Tibial nerve (tissue), 4 donors: ENCODE data around the gene FAM193A. TPM values are rescaled to one million over a fixed set of nuclear protein-coding genes. Genes with fewer than 3 reads are reported as not detected.

Experiments used
- DNase-seq, 2 donors: peaks; one replicate each; pipeline ENCODE4 v3.0.0-alpha.2; 2019; ENCODE audit warnings: low spot score in 2 of 2
- H3K27ac ChIP-seq, 4 donors: fragments of 200-600 bp; sonication (generic) in 3 of 4; one replicate each; pipeline ENCODE4 v1.5.1; 2017 to 2019; ENCODE audit warnings: mild to moderate bottlenecking in 1 of 4
- H3K27me3 ChIP-seq, 2 donors: fragments of 200-600 bp; sonication (generic) in 1 of 2; one replicate each; pipeline versions ENCODE4 v1.5.1 to v1.6.0; 2017 to 2019
- H3K36me3 ChIP-seq, 3 donors: fragments of 200-600 bp; sonication (generic); one replicate each; pipeline ENCODE4 v1.5.1; 2018 to 2019
- H3K4me1 ChIP-seq, 4 donors: fragments of 200-600 bp; sonication (generic) in 3 of 4; one replicate each; pipeline ENCODE4 v1.5.1; 2017 to 2019
- H3K4me3 ChIP-seq, 4 donors: fragments of 200-600 bp; sonication (generic) in 3 of 4; one replicate each; pipeline ENCODE4 v1.5.1; 2017 to 2019; ENCODE audit warnings: mild to moderate bottlenecking in 1 of 4, moderate library complexity in 1 of 4
- H3K9me3 ChIP-seq, 4 donors: fragments of 200-600 bp; sonication (generic) in 3 of 4; one replicate each; pipeline ENCODE4 v1.5.1; 2017 to 2019
- CTCF ChIP-seq, 5 experiments: fragments of 200-600 bp in 3 of 5; fragments of 450-650 bp in 2 of 5; sonication (generic) in 3 of 5; IDR thresholded peaks; one replicate each; pipeline ENCODE4 v1.5.1; 2016 to 2019; ENCODE audit warnings: antibody characterized with exemption in 5 of 5, mild to moderate bottlenecking in 3 of 5, moderate library complexity in 2 of 5
- EP300 ChIP-seq, 2 donors: sonication (generic); formaldehyde crosslinking; IDR thresholded peaks; one replicate each; pipeline ENCODE4 v1.6.1; 2017; ENCODE audit warnings: antibody characterized with exemption in 2 of 2, mild to moderate bottlenecking in 1 of 2
- POLR2A ChIP-seq, 2 donors: fragments of 450-650 bp; IDR thresholded peaks; one replicate each; pipeline ENCODE4 v1.6.1; 2017; ENCODE audit warnings: antibody characterized with exemption in 2 of 2, mild to moderate bottlenecking in 2 of 2, moderate library complexity in 2 of 2
- WGBS, 2 donors: methylation state at CpG; one replicate each; pipeline ENCODE4 v1.1.5; 2018; 5-methylcytosine and 5-hydroxymethylcytosine counted together
- total RNA-seq, 4 donors: library from RNA; depleted of rRNA; stranded (reverse); fragments of >200 nt; gene quantifications; one replicate each; pipeline ENCODE4 v1.1.0, GENCODE V29; 2016

Gene FAM193A
- total RNA-seq, 4 donors from 2014 or later = 28.6 to 54.6 (median 36.0) TPM

- TF ChIP-seq POLR2A (IDR thresholded peaks at IDR 0.05) (no peak), CTCF (IDR thresholded peaks at IDR 0.05) (no peak), EP300 (IDR thresholded peaks at IDR 0.05) (no peak)
- H3K27ac ChIP-seq = peak overlapping the region in 3 of 4 donors; percentile 25 to 77 (median 76)
- peaks cover 0 to 73% (median 12%) of the 10 kb centered on the region in 3 donors for H3K36me3 ChIP-seq
- H3K9me3 ChIP-seq = no peaks in the 10 kb centered on the region
- 93 to 96% methylated on average over 5 of the region's 5 CpGs for WGBS, 2 donors
- DNase-seq = no peak
- H3K27me3 ChIP-seq = no peaks in the 10 kb centered on the region
- H3K4me3 ChIP-seq = no peak overlapping the region
- H3K4me1 ChIP-seq = peaks cover 0 to 31% (median 17%) of the 10 kb centered on the region in 4 donors
These were observed 209.1 kb downstream of the FAM193A start for GRCh38 chr4:2745516-2745915.

DNA sequence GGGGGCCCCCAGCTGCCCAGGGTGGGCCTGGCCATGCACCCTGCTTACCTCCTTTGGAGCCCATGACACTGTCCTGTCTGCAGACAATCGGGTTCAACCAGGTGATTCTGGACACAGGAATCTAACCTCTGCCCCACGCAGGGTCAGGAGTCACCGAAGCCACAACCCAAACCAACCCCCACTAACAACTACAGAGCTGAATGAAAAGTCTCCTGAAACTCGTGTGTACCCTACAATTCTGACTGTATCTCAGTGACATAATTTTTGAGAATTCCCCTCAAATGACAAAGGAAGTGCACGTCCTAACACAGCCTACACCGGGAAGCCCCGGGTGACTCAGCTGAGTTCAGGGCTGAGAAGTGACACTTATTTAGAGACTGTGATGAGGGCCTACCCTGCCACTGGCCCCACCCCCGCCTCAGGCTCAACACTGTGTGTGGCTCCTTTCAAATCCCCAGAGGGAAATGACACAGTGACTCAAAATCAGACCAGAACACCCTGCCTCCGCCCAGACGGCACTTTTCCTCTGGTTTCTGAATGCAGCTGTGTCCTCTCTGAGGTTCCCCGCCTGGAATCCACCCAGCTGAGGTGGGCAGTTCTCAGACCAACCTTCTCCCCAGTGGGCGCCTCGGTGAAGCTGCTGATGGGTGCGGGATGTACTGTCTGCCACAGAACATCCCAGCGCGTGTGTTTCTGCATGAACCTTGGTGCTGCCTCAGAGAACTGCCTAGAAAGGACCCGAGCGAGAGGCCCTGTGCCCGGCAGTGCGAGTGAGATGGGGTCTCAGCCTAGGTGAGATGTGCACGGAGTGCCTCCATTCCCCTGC is 209.7 kb downstream of the FAM193A start:
- peaks cover 0 to 68% (median 12%) of the 10 kb centered on the region in 3 donors for H3K36me3 ChIP-seq
- no peak overlapping the region for H3K4me3 ChIP-seq
- H3K27ac ChIP-seq = peak overlapping the region in 3 of 4 donors; percentile 25 to 77 (median 76)
- 46 to 57% methylated on average over 11 to 21 of the region's 21 CpGs for WGBS, 2 donors
- DNase-seq = no peak
- H3K27me3 ChIP-seq = no peaks in the 10 kb centered on the region
- TF ChIP-seq EP300 (IDR thresholded peaks at IDR 0.05) (peak in 1 of 2 donors; percentile 38), POLR2A (IDR thresholded peaks at IDR 0.05) (no peak)
- H3K4me1 ChIP-seq = peaks cover 0 to 37% (median 18%) of the 10 kb centered on the region in 4 donors
- H3K9me3 ChIP-seq = no peaks in the 10 kb centered on the region

- no peak overlapping the region for H3K4me3 ChIP-seq
- peaks cover 0 to 59% (median 12%) of the 10 kb centered on the region in 3 donors for H3K36me3 ChIP-seq
- no peaks in the 10 kb centered on the region for H3K27me3 ChIP-seq
- H3K9me3 ChIP-seq = no peaks in the 10 kb centered on the region
- DNase-seq = no peak
- peaks cover 0 to 46% (median 20%) of the 10 kb centered on the region in 4 donors for H3K4me1 ChIP-seq
- H3K27ac ChIP-seq = peak overlapping the region in 3 of 4 donors; percentile 25 to 77 (median 65)
- TF ChIP-seq CTCF (IDR thresholded peaks at IDR 0.05) (no peak), POLR2A (IDR thresholded peaks at IDR 0.05) (no peak)
- WGBS, 2 donors = 79 to 86% methylated on average over 16 of the region's 16 CpGs
These were observed 210.6 kb downstream of the FAM193A start for GRCh38 chr4:2746891-2747695.

GRCh38 chr4:2750719-2751605 is 214.5 kb downstream of the FAM193A start:
- Histone ChIP-seq H3K4me1 (peaks cover 0 to 66% (median 26%) of the 10 kb centered on the region in 4 donors), H3K27ac (peak overlapping the region in 2 of 4 donors; percentile 33 to 52), H3K27me3 (no peaks in the 10 kb centered on the region), H3K4me3 (no peak overlapping the region), H3K9me3 (no peaks in the 10 kb centered on the region), H3K36me3 (peaks cover 0 to 31% (median 0%) of the 10 kb centered on the region in 3 donors)
- TF ChIP-seq EP300 (IDR thresholded peaks at IDR 0.05) (no peak), CTCF (IDR thresholded peaks at IDR 0.05) (no peak), POLR2A (IDR thresholded peaks at IDR 0.05) (no peak)
- 69 to 76% methylated on average over 13 to 19 of the region's 19 CpGs for WGBS, 2 donors
- no peak for DNase-seq

GRCh38 chr4:2753436-2753835 is 217.0 kb downstream of the FAM193A start:
- Histone ChIP-seq H3K36me3 (peaks cover 0 to 11% (median 0%) of the 10 kb centered on the region in 3 donors), H3K27ac (no peak overlapping the region), H3K27me3 (no peaks in the 10 kb centered on the region), H3K9me3 (no peaks in the 10 kb centered on the region), H3K4me1 (peaks cover 0 to 58% (median 13%) of the 10 kb centered on the region in 4 donors), H3K4me3 (no peak overlapping the region)
- 89 to 92% methylated on average over 4 of the region's 4 CpGs for WGBS, 2 donors
- DNase-seq = no peak
- TF ChIP-seq CTCF (IDR thresholded peaks at IDR 0.05) (no peak), EP300 (IDR thresholded peaks at IDR 0.05) (no peak), POLR2A (IDR thresholded peaks at IDR 0.05) (no peak)
